ENCODE data around the gene CACUL1. TPM values are rescaled to one million over a fixed set of nuclear protein-coding genes. Genes with fewer than 3 reads are reported as not detected.

The CACUL1 gene
- total RNA-seq, 1 experiment from 2014 or later, result 67.5 TPM

DNA sequence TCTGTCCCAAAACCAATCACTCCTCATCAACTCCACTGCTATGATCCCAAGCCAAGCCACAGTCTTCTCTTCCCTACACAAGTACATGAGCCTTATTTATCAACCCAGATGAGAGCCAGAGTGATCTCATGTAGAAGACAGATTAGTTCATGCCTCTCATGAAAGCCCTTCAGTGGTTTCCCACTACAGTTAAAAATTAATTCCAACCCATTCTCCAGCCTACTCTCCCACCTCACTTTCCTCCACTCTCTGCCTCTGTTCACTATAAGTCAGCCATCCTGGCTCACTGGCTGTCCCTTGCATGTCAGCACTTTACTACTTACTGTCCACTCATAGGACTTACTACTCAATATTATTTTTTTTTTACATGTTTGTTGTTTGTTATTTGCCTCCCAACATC, 67.3 kb downstream of the CACUL1 start:
- Histone ChIP-seq H3K4me2 (ENCODE audit: low read length) (no peak overlapping the region), H3K36me3 (ENCODE audit: control insufficient read depth in 1 of 2, insufficient read depth in 2 of 2, low read length in 2 of 2) (peaks cover 7 to 8% of the 10 kb centered on the region in 2 experiments; a peak in 3 of 4 replicates), H3K27ac (ENCODE audit: low read depth, low read length) (no peak overlapping the region), H2AFZ (ENCODE audit: low read depth, low read length, poor library complexity, severe bottlenecking) (no peak overlapping the region), H3K9me2 (ENCODE audit: insufficient read depth) (no peaks in the 10 kb centered on the region), H3K4me3 (replicated peaks in 1 of 2; ENCODE audit: low read depth in 1 of 2, low read length in 2 of 2) (no peak overlapping the region), H3K9me3 (ENCODE audit: control insufficient read depth in 1 of 2, insufficient read depth in 1 of 2, low read depth in 1 of 2, low read length in 2 of 2) (no peaks in the 10 kb centered on the region), H3K9ac (ENCODE audit: low read length) (no peak overlapping the region), H3K79me2 (ENCODE audit: insufficient read depth, low read length) (peaks cover 4% of the 10 kb centered on the region; the same call in 1 of the 2 replicates), H4K20me1 (ENCODE audit: insufficient read depth) (no peaks in the 10 kb centered on the region), H3K27me3 (ENCODE audit: insufficient read depth, low read length) (no peaks in the 10 kb centered on the region), H3K4me1 (ENCODE audit: control insufficient read depth in 1 of 2, insufficient read depth in 2 of 2, low read length in 2 of 2) (no peaks in the 10 kb centered on the region)
- BruUV-seq (replicated peaks), result no TSS peak
- intact Hi-C loops (cut with micrococcal nuclease), result no loop called here
- DNase-seq (ENCODE audit: low read depth, low spot score) (no peak), ATAC-seq (no peak)
- CTCF ChIA-PET, result no interaction called here
- RAD21 ChIA-PET (ENCODE audit: low non-redundant PET in 1 of 2, low total read pairs in 2 of 2, uncharacterized antibody in 2 of 2, unreplicated experiment in 2 of 2), result no interaction called here
- POLR2A ChIA-PET, result no interaction called here
- TF ChIP-seq CBX3 (IDR thresholded peaks at IDR 0.05; ENCODE audit: low read depth) (no peak), SP1 (IDR thresholded peaks at IDR 0.05; ENCODE audit: low read depth) (no peak), SIN3A (IDR thresholded peaks at IDR 0.05; ENCODE audit: low read depth) (no peak), EZH2 (IDR thresholded peaks at IDR 0.05) (no peak), ELF1 (IDR thresholded peaks at IDR 0.05; ENCODE audit: borderline replicate concordance, low read depth) (no peak), EGR1 (IDR thresholded peaks at IDR 0.05; ENCODE audit: low read depth) (no peak), YY1 (IDR thresholded peaks at IDR 0.05; ENCODE audit: extremely low read depth, insufficient replicate concordance, low read depth, low read length) (no peak), RAD21 (IDR thresholded peaks at IDR 0.05; ENCODE audit: low read depth) (no peak)
- TF ChIP-seq, protein P1, sequence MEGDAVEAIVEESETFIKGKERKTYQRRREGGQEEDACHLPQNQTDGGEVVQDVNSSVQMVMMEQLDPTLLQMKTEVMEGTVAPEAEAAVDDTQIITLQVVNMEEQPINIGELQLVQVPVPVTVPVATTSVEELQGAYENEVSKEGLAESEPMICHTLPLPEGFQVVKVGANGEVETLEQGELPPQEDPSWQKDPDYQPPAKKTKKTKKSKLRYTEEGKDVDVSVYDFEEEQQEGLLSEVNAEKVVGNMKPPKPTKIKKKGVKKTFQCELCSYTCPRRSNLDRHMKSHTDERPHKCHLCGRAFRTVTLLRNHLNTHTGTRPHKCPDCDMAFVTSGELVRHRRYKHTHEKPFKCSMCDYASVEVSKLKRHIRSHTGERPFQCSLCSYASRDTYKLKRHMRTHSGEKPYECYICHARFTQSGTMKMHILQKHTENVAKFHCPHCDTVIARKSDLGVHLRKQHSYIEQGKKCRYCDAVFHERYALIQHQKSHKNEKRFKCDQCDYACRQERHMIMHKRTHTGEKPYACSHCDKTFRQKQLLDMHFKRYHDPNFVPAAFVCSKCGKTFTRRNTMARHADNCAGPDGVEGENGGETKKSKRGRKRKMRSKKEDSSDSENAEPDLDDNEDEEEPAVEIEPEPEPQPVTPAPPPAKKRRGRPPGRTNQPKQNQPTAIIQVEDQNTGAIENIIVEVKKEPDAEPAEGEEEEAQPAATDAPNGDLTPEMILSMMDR (IDR thresholded peaks at IDR 0.05 in 2 of 3, conservative IDR thresholded peaks at IDR 0.05 in 1 of 3; ENCODE audit: borderline replicate concordance in 1 of 3, insufficient read depth in 1 of 3, low read depth in 2 of 3, low read length in 2 of 3), result no peak
- TF ChIP-seq, protein P2, sequence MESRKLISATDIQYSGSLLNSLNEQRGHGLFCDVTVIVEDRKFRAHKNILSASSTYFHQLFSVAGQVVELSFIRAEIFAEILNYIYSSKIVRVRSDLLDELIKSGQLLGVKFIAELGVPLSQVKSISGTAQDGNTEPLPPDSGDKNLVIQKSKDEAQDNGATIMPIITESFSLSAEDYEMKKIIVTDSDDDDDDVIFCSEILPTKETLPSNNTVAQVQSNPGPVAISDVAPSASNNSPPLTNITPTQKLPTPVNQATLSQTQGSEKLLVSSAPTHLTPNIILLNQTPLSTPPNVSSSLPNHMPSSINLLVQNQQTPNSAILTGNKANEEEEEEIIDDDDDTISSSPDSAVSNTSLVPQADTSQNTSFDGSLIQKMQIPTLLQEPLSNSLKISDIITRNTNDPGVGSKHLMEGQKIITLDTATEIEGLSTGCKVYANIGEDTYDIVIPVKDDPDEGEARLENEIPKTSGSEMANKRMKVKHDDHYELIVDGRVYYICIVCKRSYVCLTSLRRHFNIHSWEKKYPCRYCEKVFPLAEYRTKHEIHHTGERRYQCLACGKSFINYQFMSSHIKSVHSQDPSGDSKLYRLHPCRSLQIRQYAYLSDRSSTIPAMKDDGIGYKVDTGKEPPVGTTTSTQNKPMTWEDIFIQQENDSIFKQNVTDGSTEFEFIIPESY (IDR thresholded peaks at IDR 0.05; ENCODE audit: extremely low read depth, insufficient replicate concordance, low read length), result no peak

All from HCT116 (cell line).